GM12864 (cell line): Measurements from ENCODE around the gene LGI4.

Source experiments
- DNase-seq: peaks from one replicate; pipeline ENCODE4 v3.0.0-alpha.2; 2011; ENCODE audit warnings: low read depth
- H3K4me3 ChIP-seq: 2 replicates; pipeline ENCODE4 v1.5.1; 2011; ENCODE audit warnings: mild to moderate bottlenecking, low read depth, low read length, control low read depth
- TF ChIP-seq, protein P1 (sequence below): IDR thresholded peaks from 2 replicates; pipeline ENCODE4 v1.5.1; 2011; ENCODE audit warnings: low read depth, mild to moderate bottlenecking, moderate library complexity, low read length, control low read depth, inconsistent platforms; ENCODE audit errors: missing control alignments

The LGI4 gene

DNA sequence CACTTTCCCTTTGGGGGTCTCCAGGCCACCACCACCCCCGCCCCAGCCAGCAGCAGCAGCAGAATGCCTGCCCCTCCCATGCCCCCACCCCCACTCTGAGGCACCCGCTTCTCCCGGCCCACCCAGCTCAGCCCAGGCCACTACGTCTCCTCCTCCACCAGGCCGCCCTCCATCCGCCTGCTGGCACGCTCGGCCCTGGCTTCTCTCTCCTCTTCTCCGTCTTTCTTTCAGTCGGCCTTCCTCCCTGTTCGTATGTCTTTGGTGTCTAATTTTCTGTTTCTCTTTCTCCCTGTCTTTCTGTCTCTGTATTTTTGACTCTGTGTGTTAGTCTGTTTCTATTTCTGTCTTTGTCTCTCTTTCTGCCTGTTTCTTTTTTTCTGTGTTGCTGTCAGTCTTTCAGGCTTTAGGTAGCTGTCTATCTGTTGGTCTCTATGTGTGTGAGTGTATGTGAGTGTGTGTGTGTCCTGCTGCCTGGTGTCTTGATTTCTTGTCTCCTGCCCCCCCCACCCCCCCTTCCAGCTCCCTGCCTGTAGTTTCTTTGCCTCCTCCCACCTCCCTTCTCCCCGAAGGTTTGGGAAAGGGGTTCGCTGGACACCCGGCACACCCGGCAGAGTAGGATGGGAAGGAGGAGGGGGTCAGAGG is at the start of gene LGI4:
TSS of gene LGI4 (minus strand) at position 459 of the 642 bp plus-strand sequence. CDS start at position 80, 379 bp downstream.
- DNase-seq = no peak
- TF ChIP-seq, protein P1, sequence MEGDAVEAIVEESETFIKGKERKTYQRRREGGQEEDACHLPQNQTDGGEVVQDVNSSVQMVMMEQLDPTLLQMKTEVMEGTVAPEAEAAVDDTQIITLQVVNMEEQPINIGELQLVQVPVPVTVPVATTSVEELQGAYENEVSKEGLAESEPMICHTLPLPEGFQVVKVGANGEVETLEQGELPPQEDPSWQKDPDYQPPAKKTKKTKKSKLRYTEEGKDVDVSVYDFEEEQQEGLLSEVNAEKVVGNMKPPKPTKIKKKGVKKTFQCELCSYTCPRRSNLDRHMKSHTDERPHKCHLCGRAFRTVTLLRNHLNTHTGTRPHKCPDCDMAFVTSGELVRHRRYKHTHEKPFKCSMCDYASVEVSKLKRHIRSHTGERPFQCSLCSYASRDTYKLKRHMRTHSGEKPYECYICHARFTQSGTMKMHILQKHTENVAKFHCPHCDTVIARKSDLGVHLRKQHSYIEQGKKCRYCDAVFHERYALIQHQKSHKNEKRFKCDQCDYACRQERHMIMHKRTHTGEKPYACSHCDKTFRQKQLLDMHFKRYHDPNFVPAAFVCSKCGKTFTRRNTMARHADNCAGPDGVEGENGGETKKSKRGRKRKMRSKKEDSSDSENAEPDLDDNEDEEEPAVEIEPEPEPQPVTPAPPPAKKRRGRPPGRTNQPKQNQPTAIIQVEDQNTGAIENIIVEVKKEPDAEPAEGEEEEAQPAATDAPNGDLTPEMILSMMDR = no peak
- H3K4me3 ChIP-seq = no peak within 1 kb of the TSS

DNA sequence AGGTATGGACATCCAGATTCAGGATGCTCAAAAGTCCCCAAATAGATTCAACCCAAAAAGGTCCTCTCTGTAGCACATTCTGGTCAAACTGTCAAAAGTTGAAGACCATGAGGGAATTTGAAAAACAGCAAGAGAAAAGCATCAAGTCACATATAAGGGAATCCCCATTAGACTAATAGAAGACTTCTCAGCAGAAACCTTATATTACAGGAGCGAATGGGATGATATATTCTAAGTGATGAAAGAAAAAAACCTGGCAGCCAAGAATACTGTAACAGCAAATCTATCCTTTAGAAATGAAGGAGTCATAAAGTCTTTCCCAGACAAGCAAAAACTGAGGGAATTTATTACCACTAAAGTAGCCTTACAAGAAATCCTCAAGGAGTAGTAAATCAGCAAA is 49.4 kb upstream of the LGI4 start:
- no peak overlapping the region for H3K4me3 ChIP-seq
- DNase-seq = no peak
- TF ChIP-seq, protein P1 = no peak

DNA sequence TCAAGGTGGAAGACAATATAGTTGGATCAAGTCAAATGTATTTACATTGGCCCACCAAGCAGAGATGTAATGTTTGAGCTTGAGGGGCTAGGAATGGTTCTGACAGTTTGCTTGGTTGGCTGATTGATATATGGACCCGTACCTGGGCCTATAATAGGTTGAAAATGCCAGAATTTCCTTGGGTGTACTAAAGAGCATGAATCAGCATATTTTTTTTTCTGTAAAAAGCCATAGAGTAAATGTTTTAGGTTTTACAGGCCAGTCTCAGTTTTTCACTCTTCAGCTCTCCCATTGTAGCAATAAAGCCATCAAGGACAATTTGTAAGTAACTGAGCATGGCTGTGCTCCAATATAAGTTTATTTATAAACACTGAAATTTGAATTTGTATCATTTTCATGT is 46.5 kb upstream of the LGI4 start:
- TF ChIP-seq, protein P1 = no peak
- DNase-seq = no peak
- no peak overlapping the region for H3K4me3 ChIP-seq

DNA sequence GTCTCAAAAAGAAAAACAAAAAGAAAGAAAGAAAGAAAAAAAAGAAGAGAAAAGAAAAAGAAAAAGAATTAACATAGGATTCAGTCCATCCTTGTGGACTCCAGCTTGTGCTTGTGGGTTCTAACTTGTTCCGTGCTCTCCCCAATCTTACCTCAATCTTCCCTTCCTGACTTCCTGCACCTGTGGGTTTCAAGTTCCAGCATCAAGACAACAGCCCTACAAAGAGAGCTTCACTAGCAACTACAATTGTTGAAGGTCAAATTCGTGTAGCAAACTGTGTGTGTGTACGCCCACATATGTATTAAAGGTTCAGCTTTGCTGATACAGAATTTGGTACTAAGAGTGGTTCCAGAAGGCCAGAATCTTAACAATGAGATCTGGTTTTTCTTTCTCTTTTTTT is 45.0 kb upstream of the LGI4 start:
- no peak for DNase-seq
- TF ChIP-seq, protein P1 = no peak
- H3K4me3 ChIP-seq = no peak overlapping the region

DNA sequence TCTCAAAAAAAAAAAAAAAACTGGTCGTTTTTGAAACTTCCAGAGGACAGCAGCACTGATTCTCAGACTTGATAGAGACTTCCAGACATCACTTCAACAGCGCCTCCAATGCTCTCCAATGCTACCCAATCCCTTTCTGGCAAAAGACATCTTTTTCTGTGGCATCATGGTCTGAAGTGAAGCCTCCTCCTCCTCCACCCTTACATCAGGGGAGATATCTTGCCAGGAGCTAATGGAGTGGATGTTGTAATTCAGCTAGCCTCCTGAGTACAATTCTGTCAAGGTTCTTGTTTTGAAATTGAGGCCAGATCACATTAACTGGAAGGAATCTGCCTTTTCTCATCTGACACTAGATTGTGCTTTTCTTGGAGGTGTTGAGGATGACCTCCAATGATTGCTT is 43.8 kb upstream of the LGI4 start:
- no peak overlapping the region for H3K4me3 ChIP-seq
- TF ChIP-seq, protein P1 = no peak
- DNase-seq = no peak

DNA sequence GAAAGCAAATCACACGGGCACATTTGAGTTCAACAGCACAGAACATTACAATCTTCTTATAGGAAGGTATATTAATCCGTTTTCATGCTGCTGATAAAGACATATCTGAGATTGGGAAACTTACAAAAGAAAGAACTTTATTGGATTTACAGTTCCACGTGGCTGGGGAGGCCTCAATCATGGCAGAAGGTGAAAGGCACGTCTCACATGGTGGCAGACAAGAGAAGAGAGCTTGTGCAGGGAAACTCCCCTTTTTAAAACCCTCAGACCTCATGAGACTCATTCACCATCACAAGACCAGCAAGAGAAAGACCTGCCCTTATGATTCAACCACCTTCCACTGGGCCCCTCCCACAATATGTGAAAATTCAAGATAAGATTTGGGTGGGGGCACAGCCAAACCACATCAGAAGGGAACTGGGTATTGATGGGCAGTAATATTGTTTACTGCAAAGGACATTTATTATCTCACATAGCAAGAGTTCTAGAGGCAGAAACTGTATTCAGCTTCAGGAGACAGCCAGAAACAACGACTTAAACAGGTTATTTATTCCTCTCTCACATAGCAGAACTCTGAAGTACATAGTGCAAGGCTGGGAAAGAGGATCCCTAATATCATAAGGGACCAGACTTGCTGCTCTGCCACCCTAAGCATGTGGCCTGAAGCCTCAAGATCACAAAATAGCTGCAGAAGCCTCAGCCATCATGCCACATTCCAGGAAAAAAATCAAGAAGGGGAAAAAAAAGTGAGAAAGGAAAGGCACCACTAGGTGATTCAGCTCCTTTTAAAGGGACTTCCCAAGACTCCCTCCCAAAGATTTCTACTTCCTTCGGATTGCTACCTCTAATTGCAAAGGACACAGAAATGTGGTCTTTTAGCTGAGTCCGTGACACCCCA is 42.8 kb upstream of the LGI4 start:
- TF ChIP-seq, protein P1 = no peak
- no peak for DNase-seq
- H3K4me3 ChIP-seq = no peak overlapping the region

DNA sequence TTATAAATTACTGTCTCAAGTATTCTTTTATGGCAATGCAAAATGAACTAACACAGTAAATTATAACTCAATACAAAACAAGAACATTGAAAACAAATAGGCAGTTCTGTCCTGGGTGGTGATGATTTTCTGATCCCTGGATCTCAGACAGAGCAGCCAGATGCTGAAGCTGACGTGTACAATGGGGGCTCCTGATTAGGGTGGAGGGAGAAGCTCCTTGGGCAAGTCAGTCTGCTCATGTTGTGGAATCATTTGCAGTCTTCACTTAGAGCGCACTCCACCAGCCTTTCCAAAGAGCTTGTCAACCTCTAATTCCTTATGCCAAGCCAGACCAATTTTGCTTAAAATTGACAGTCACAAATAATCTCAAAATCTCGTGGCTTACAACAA is 41.3 kb upstream of the LGI4 start:
- DNase-seq = no peak
- TF ChIP-seq, protein P1 = no peak
- H3K4me3 ChIP-seq = no peak overlapping the region
